ENCODE data around the gene PARD3B. TPM values are rescaled to one million over a fixed set of nuclear protein-coding genes. Genes with fewer than 3 reads are reported as not detected.

The PARD3B gene
- total and polyA plus RNA-seq, 2 donors from 2014 or later = 5.3 to 29.6 TPM

DNA sequence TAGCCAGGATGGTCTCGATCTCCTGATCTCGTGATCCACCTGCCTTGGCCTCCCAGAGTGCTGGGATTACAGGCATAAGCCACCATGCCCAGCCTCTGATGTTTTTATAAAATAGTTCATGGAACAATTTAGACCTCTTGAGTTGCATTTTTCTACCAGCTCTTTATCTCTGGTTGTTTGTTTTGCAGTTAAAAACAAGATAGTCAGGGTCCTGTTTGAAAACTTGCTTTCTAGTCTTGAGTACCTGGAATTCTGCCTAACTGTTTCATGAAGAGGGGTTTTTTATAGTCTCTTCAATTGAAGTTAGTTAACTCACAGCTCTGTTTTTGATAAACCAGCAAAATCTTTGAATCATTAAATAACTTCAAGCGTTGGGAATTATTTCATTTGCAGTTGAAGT is 244.8 kb downstream of the PARD3B start:
- Histone ChIP-seq H3K9me3 (ENCODE audit: control insufficient read depth in 2 of 3, insufficient read depth in 1 of 3, low read length in 3 of 3) (no peaks in the 10 kb centered on the region), H3K27ac (ENCODE audit: low read depth in 2 of 2, low read length in 2 of 2) (no peak overlapping the region), H3K4me1 (ENCODE audit: control insufficient read depth in 2 of 3, insufficient read depth in 2 of 3, low read depth in 1 of 3, low read length in 3 of 3) (no peaks in the 10 kb centered on the region), H3K4me3 (ENCODE audit: low read length in 3 of 3) (no peak overlapping the region), H3K36me3 (ENCODE audit: control insufficient read depth in 2 of 3, insufficient read depth in 3 of 3, low read length in 3 of 3) (no peaks in the 10 kb centered on the region), H3K27me3 (ENCODE audit: control insufficient read depth, insufficient read depth, low read length) (no peaks in the 10 kb centered on the region), H3K9ac (ENCODE audit: low read length in 3 of 3) (no peak overlapping the region)
- DNase-seq (no peak), FAIRE-seq (no peak)
- TF ChIP-seq, protein P1, sequence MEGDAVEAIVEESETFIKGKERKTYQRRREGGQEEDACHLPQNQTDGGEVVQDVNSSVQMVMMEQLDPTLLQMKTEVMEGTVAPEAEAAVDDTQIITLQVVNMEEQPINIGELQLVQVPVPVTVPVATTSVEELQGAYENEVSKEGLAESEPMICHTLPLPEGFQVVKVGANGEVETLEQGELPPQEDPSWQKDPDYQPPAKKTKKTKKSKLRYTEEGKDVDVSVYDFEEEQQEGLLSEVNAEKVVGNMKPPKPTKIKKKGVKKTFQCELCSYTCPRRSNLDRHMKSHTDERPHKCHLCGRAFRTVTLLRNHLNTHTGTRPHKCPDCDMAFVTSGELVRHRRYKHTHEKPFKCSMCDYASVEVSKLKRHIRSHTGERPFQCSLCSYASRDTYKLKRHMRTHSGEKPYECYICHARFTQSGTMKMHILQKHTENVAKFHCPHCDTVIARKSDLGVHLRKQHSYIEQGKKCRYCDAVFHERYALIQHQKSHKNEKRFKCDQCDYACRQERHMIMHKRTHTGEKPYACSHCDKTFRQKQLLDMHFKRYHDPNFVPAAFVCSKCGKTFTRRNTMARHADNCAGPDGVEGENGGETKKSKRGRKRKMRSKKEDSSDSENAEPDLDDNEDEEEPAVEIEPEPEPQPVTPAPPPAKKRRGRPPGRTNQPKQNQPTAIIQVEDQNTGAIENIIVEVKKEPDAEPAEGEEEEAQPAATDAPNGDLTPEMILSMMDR (IDR thresholded peaks at IDR 0.05; ENCODE audit: borderline replicate concordance, extremely low read depth, insufficient read depth) = no peak
- intact Hi-C loops (cut with DNase I) = no loop called here

DNA sequence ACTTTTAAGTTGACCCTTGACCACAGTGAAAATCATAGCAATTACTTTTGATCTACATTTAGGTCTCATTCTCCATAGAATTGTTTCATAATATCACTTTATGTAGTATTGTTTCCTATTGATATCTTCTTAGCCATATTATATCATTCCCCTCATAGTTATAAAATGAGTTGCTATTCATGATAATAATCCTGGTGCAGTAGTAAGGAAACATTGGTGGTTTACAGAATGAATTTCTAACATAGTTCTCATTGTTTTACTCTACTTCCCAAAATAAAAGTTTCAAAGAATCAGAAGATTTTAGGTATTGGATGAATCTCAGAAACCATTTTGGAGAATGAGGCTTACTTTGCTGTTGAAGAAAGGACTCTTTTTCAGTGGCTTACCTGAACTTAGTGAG is 246.0 kb downstream of the PARD3B start:
- H3K9ac ChIP-seq (ENCODE audit: low read length in 3 of 3) = no peak overlapping the region
- no peaks in the 10 kb centered on the region for H3K36me3 ChIP-seq (ENCODE audit: control insufficient read depth in 2 of 3, insufficient read depth in 3 of 3, low read length in 3 of 3)
- FAIRE-seq (no peak), DNase-seq (no peak)
- no peaks in the 10 kb centered on the region for H3K27me3 ChIP-seq (ENCODE audit: control insufficient read depth, insufficient read depth, low read length)
- TF ChIP-seq, protein P1 (IDR thresholded peaks at IDR 0.05; ENCODE audit: borderline replicate concordance, extremely low read depth, insufficient read depth) = no peak
- no peak overlapping the region for H3K4me3 ChIP-seq (ENCODE audit: low read length in 3 of 3)
- H3K4me1 ChIP-seq (ENCODE audit: control insufficient read depth in 2 of 3, insufficient read depth in 2 of 3, low read depth in 1 of 3, low read length in 3 of 3) = no peaks in the 10 kb centered on the region
- no peak overlapping the region for H3K27ac ChIP-seq (ENCODE audit: low read depth in 2 of 2, low read length in 2 of 2)
- intact Hi-C loops (cut with DNase I) = no loop called here
- no peaks in the 10 kb centered on the region for H3K9me3 ChIP-seq (ENCODE audit: control insufficient read depth in 2 of 3, insufficient read depth in 1 of 3, low read length in 3 of 3)

DNA sequence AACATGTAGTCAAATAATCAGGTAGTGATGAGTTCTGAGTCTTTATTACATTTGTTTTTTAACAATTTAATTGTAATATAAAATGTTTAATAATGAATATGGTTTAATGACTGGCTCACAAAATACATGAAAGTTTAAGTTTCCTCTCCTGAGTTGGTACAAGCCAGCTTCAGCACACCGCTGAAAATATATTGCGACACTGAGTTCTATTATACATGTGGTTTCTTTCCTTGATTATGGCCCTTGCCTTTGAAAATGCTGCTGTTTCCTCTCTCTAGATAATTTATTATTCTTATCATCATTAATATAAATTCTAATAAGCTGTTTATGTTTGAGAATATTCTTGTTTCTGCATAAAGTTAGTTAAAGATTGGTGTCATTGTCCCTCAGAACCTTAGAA is 249.3 kb downstream of the PARD3B start:
- no peak for DNase-seq
- TF ChIP-seq, protein P1 (IDR thresholded peaks at IDR 0.05; ENCODE audit: borderline replicate concordance, extremely low read depth, insufficient read depth) = no peak
- intact Hi-C loops (cut with DNase I) = no loop called here
- no peak overlapping the region for H3K4me3 ChIP-seq (ENCODE audit: low read length in 3 of 3)
- H3K9me3 ChIP-seq (ENCODE audit: control insufficient read depth in 2 of 3, insufficient read depth in 1 of 3, low read length in 3 of 3) = no peaks in the 10 kb centered on the region
- no peaks in the 10 kb centered on the region for H3K36me3 ChIP-seq (ENCODE audit: control insufficient read depth in 2 of 3, insufficient read depth in 3 of 3, low read length in 3 of 3)
- H3K27me3 ChIP-seq (ENCODE audit: control insufficient read depth, insufficient read depth, low read length) = no peaks in the 10 kb centered on the region
- no peaks in the 10 kb centered on the region for H3K4me1 ChIP-seq (ENCODE audit: control insufficient read depth in 2 of 3, insufficient read depth in 2 of 3, low read depth in 1 of 3, low read length in 3 of 3)
- H3K27ac ChIP-seq (ENCODE audit: low read depth in 2 of 2, low read length in 2 of 2) = no peak overlapping the region
- FAIRE-seq = no peak
- H3K9ac ChIP-seq (ENCODE audit: low read length in 3 of 3) = no peak overlapping the region

DNA sequence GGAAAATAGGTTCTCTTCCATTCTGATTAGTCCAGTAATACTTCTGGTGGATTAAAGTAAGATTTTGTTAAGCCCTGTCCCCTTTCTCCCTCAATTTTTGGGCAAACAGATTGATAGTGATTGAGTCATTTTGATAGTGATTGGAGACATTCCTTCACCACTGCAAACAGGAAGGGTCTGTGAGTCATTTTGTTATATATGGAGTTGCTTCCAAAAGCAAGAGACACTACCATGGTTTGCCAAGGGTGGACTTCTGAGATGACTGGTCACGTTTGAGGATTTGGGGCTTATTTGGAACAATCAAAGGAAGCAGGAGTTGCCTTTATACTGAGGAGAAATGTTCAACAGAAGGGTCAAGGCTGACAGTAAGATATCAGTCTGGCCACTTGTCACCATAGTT is 249.9 kb downstream of the PARD3B start:
- Histone ChIP-seq H3K9me3 (ENCODE audit: control insufficient read depth in 2 of 3, insufficient read depth in 1 of 3, low read length in 3 of 3) (no peaks in the 10 kb centered on the region), H3K4me3 (ENCODE audit: low read length in 3 of 3) (no peak overlapping the region), H3K27me3 (ENCODE audit: control insufficient read depth, insufficient read depth, low read length) (no peaks in the 10 kb centered on the region), H3K4me1 (ENCODE audit: control insufficient read depth in 2 of 3, insufficient read depth in 2 of 3, low read depth in 1 of 3, low read length in 3 of 3) (no peaks in the 10 kb centered on the region), H3K27ac (ENCODE audit: low read depth in 2 of 2, low read length in 2 of 2) (no peak overlapping the region), H3K36me3 (ENCODE audit: control insufficient read depth in 2 of 3, insufficient read depth in 3 of 3, low read length in 3 of 3) (no peaks in the 10 kb centered on the region), H3K9ac (ENCODE audit: low read length in 3 of 3) (no peak overlapping the region)
- DNase-seq (no peak), FAIRE-seq (no peak)
- intact Hi-C loops (cut with DNase I) = no loop called here
- TF ChIP-seq, protein P1 (IDR thresholded peaks at IDR 0.05; ENCODE audit: borderline replicate concordance, extremely low read depth, insufficient read depth) = no peak
